NOMO-1 (cell line): ENCODE data around the gene HSD17B2.
A peak's percentile ranks its signal among the peaks of the same experiment; 100 is the strongest.

ENCODE experiments used
- DNase-seq, 2 experiments: peaks; one replicate each; lab custom pipeline; 2025; ENCODE audit not compliant: unreplicated experiment in 2 of 2; lab: John Stamatoyannopoulos, UW

Gene HSD17B2

DNA sequence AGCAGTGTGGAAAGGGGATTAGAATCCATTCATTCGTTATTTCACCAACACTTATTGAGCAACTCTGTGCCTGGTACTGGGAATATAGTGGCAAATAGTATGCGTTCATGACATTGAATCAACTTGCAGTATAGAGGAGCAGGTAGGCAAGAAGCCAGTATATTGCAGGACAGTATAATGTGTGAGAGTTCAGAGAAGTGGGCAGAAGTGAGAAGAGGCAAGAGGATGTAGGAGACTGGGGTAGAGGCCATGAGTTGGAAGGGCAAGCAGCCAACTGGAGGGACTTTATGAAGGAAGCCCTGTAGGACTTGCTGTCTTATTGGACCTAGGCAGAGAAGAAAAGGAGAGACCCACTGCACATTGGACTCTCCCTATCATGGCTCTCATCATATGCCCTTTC, 12.3 kb downstream of the HSD17B2 start:
- no peak for DNase-seq

DNA sequence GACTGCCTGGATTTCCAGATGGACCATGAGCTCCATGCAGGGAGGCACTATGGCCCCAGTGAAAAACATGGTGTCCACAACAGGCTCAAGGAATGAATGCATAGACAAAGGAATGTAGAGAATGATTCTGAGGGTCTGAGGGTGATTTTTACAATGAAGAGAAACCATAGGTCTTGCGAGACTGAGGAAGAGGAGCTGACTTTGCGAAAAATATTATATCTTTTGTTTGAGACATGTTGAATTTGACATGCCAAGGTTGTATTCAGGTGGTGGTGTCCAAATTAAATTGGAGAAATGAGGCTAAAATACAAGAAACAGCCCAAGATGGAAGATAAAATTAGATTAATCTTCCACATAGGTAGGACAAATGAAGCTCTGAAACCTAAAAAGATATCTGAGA, 12.7 kb downstream of the HSD17B2 start:
- DNase-seq = no peak

GRCh38 chr16:82049484-82049883, 14.4 kb downstream of the HSD17B2 start:
- DNase-seq = no peak

GRCh38 chr16:82050506-82050905, 15.5 kb downstream of the HSD17B2 start:
- no peak for DNase-seq

- DNase-seq = no peak
Observed at GRCh38 chr16:82050909-82051357, 15.9 kb downstream of the HSD17B2 start.

GRCh38 chr16:82051656-82052055, 16.6 kb downstream of the HSD17B2 start:
- DNase-seq = no peak

- no peak for DNase-seq
Observed at GRCh38 chr16:82055117-82055516, 20.1 kb downstream of the HSD17B2 start.

DNA sequence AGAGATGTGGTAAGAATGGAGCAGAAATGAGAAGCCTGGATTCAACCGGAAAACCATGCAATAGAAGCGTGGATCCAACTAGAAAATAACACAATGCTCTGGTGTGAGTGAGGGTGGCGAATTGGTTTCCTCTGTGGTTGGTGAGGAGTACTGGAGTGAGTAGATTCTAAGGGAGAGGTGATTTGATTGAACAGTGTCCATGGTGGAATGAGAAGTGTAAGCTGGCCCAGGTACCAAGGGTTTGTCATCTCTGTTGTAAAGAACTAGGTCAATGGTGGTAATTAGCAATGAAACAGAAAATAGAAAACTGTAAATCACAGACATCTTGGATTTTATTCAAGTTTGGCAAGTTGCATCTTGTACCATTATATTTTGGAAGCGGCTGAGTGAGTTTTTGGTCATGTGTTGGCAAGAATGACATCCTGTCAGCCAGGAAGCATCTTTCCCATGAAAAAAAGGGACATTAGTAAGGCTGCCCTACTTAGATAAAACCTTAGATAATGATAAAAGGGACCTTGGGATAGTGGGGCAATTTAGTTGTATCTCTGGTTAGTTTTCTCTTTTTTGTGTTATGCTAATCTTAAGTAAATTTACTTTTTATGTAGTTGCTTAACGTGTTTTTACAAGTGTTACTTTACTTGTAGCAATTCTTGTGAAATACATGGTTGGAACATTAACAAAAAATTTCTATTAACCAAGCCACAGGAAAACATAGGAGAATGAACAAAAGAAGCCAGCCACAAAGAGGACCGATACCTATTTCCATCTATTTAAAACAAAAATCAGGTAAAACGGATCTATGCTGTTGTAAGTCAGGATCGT, 20.9 kb downstream of the HSD17B2 start:
- no peak for DNase-seq

DNA sequence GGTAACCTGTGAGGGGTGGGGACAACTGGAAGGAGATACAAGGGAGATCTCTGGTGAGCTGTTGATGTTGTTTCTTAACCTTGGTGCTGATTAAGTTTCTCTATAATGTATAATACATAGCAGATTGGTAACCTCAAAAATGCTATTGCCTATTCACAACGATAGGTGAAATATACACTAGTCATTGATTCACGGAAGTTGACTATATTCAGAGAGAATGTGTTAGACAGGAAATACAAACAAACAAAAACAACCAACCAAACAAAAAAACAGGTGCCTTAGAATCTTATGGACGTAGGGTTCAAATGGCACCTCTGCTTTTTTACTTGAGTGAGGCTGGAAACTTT, 21.5 kb downstream of the HSD17B2 start:
- no peak for DNase-seq

DNA sequence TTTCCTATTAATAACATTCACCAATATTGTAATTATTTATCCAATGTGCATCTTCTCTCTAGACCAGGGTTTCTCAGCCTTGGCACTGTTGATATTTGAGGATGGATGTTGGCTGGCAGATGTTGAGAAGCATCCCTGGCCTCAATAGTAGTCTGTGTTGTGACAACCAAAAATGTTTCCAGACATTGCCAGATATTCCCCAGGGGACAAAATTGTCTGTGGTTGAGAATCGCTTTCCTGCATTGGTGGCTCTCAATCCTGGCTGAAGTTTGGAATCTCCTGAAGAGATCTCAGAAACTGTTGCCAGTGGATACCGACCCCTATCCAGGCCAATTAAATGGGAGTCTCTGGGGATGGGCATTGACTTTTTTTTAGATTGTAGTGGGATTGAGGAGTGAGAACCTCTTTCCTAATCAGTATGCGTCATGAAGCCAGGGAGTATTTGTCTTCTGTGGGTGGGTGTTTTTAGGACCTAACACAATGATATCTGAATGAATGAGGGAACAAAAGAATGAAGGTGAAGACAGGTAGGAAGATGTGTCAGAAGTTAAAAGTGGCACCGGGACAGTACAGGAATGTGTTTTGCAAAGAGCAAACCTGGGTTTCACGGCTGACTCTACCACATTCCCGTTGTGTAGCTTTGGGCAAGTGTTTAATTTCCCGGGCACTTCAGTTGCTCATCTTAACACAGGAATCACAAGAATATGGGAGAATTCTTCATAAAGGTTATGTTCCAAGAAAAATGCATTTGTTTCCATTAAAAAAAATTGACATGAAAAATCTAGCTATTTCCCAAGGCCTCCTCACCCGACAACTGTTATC, 24.3 kb downstream of the HSD17B2 start:
- no peak for DNase-seq

DNA sequence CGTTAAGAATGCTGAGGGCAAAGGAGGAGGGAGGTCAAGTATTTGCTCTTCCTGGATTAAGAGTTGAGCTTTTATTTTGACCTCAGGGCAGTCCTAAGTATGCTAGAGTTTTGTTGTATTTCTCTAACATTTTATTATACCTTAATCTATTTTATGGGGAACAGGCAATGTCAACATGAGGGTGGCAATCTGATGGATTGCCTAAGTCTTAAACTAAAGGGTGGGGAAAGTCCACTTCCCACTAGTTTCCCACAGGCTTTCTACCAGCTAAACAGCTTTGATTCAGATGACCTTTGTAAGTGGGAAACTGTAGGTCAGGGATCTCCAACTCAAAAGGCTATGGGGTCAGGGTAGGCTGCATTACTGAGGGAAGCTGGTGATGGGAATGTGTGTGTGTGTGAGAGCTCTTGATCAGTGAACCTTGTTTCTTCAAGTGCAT, 24.9 kb downstream of the HSD17B2 start:
- DNase-seq = no peak

- DNase-seq = peak in 1 of 2 experiments; percentile 16
Observed at GRCh38 chr16:82061861-82062525, 26.9 kb downstream of the HSD17B2 start.

DNA sequence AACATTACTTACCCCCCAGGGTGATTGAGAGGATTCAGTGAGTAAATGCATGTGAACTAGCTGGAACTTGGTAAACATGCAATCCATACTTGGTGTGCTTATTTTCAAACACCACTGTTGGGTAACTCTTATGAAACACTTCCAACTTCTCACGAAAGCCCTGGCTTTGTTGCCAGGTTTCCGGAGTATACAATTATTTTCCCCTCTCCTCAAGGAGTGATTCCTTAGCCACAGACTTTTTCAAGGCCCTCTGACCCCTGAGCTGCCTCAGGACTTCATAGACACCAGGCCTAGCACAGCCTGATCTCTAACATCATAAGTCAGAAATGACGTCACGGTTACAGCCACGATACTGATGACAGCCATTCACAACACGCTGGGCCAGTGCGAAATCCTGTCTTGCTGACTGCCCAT, 27.6 kb downstream of the HSD17B2 start:
- DNase-seq = peak in 1 of 2 experiments; percentile 2

- no peak for DNase-seq
Observed at GRCh38 chr16:82063456-82064082, 28.5 kb downstream of the HSD17B2 start.

DNA sequence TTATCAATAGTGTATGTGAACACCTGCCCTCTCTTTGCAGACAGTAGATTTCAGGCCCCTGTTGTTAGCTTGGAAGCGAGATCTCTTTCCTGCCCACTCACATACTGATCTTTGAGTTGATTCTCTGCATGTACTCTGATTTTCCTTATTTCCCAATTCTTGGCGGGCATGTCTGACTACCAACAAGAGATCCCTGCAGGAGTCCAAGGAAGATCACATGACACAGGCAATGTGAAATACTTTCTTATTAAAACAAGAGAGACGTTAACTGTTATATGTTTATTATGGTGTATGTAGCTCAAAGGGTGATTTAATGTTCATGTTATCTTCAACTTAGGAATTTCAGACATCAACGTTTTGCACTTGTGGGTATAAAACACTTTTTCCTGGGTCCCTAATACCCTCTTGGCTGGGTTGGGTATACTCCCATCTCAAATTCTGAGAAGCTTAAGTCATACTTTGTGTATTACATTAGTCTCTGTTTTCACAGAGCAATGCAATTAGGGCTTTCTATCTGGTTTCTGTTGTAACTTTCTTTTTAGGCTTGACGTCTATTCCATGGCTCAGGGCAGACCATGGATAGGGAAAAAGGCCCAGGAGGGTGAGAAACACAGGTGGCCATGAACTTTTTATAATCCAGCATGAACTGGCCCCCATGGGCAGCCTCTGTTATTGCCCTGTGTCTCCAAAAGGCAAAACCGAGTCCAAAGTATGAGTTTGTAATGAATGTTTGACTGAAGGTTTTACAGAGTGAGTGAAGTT, 32.2 kb downstream of the HSD17B2 start:
- DNase-seq = no peak

DNA sequence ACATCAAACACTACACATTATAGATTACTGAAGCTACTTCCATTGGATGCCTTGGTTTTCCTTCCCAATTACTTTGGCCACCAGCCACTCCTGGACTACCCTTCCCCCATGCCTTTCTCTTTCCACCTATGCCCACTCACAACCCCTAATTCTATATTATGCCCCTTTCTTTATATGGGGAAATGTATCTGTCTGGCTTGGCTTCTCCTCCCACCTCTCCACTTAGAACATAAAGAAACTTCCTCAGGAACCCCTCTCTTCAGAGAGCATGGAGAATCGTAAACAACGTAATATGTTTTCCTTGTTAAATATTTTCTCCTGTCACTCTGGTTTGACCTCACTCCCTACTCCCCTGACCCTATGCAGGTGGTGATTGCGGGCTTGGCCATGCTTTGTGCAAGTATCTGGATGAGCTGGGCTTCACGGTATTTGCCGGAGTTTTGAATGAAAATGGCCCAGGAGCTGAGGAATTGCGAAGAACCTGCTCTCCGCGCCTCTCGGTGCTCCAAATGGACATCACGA, 32.8 kb downstream of the HSD17B2 start:
- no peak for DNase-seq

DNA sequence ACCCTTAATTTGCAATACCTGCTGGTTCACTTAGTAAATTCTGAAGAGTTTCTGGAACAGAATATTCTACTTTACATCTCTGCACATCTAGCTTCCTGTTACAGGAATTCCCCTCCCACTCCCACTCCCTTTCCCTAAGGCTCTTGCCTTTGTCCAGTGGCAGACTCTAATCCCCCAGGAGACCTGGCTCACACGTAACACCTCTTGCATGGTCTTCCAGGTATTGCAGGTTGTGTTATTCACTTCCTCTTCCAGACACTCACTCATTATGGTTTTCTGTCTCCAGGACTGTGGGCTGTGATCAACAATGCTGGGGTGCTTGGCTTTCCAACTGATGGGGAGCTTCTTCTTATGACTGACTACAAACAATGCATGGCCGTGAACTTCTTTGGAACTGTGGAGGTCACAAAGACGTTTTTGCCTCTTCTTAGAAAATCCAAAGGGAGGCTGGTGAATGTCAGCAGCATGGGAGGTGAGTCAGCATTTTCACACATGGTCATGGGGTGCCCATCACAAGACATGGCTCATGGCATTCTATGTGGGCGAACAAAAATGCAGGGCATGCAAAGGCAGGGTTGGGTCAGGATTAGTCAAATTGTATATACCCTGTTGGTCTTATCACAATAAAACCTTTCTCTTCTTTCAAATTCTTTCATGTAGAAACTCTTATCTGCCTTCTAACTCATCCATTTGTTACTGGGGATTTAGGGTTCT, 35.8 kb downstream of the HSD17B2 start:
- no peak for DNase-seq

DNA sequence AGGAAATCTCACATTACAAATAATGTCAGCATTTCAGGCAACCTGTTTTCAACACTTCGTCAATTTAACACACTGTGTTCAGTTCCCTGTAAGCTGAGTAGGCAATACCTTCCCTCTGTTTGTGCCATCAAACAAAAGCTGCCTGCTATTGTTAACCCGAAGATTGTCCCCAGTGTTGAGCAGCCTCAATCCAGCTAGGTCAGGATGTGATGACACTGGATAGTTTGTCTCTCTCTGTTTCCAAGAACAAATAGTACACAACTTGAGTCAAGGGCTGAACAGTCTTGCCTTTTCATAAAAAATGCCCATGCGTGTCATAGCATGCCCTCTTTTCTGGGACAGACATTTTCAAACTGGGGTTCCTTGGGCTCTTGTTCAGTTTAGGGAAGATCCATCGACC, 36.4 kb downstream of the HSD17B2 start:
- no peak for DNase-seq

- DNase-seq = no peak
Observed at GRCh38 chr16:82072313-82072712, 37.3 kb downstream of the HSD17B2 start.
